IMR-90 (cell line): ENCODE results near the gene CST1. TPM values are rescaled to one million over a fixed set of nuclear protein-coding genes. Genes with fewer than 3 reads are reported as not detected.
"Not testable (repeated sequence)": the region's sequence is repeated elsewhere in the genome, so short reads cannot be mapped to it uniquely, and the experiment has no call there.

Experiments
- ATAC-seq: fragments of 200-7000 bp; cut with Tn5 transposase; 2 replicates; pipeline ENCODE4 v1.9.1; 2020; ENCODE audit warnings: low read depth, mild to moderate bottlenecking, moderate library complexity
- Bru-seq: library from RNA; stranded (reverse); fragments of 400-500 nt; gene quantifications from one replicate; lab custom pipeline; 2021; lab: Mats Ljungman, UMichigan
- BruChase-seq, 2 experiments: library from RNA; stranded (reverse); fragments of 400-500 nt; gene quantifications; one replicate each; lab custom pipeline; 2021; lab: Mats Ljungman, UMichigan
- BruUV-seq: library from RNA; stranded (reverse); fragments of 400-500 nt; replicated peaks from 2 replicates; lab custom pipeline; 2021; lab: Mats Ljungman, UMichigan
- CTCF ChIA-PET: fragments of 300-600 bp; formaldehyde crosslinking; extraction: SDS; loops from one replicate; lab custom pipeline; 2021; ENCODE audit warnings: antibody characterized with exemption; lab: Yijun Ruan, JAX
- POLR2A ChIA-PET: fragments of 300-600 bp; sonication (Branson Sonifier 250); formaldehyde crosslinking; loops from one replicate; lab custom pipeline; 2022; ENCODE audit warnings: antibody characterized with exemption; ENCODE audit not compliant: unreplicated experiment; lab: Charles Lee
- DNase-seq: peaks from one replicate; pipeline ENCODE4 v3.0.0; 2013
- H2AFZ ChIP-seq: replicated peaks from 2 replicates; pipeline ENCODE3; 2013; ENCODE audit warnings: low read length, mild to moderate bottlenecking; ENCODE audit not compliant: poor library complexity
- H2AK5ac ChIP-seq: 2 replicates; pipeline ENCODE4 v1.6.1; 2013; ENCODE audit warnings: low read depth, low read length, inconsistent platforms
- H2AK9ac ChIP-seq: replicated peaks from 2 replicates; pipeline ENCODE3; 2013; ENCODE audit warnings: mild to moderate bottlenecking, low read depth, low read length, moderate library complexity; ENCODE audit not compliant: poor library complexity
- H2BK120ac ChIP-seq: 2 replicates; pipeline ENCODE4 v1.6.1; 2013; ENCODE audit warnings: low read depth, low read length, inconsistent platforms
- H2BK15ac ChIP-seq: 3 replicates; pipeline ENCODE4 v1.6.1; 2013; ENCODE audit warnings: low read depth, low read length, inconsistent platforms
- H2BK20ac ChIP-seq: 2 replicates; pipeline ENCODE4 v1.6.1; 2013; ENCODE audit warnings: low read depth, mild to moderate bottlenecking, inconsistent platforms, low read length, moderate library complexity
- H2BK5ac ChIP-seq: 2 replicates; pipeline ENCODE4 v1.6.1; 2013; ENCODE audit warnings: mild to moderate bottlenecking, low read depth, low read length, inconsistent platforms; ENCODE audit not compliant: poor library complexity, severe bottlenecking
- H3K14ac ChIP-seq: replicated peaks from 2 replicates; pipeline ENCODE4 v1.6.1; 2013; ENCODE audit warnings: low read depth, low read length, inconsistent platforms
- H3K18ac ChIP-seq: 2 replicates; pipeline ENCODE4 v1.6.1; 2013; ENCODE audit warnings: low read depth, low read length, control low read depth
- H3K23ac ChIP-seq: 2 replicates; pipeline ENCODE4 v1.6.1; 2013; ENCODE audit warnings: low read depth, low read length, inconsistent platforms
- H3K27ac ChIP-seq: 2 replicates; pipeline ENCODE4 v1.5.1; 2013; ENCODE audit warnings: mild to moderate bottlenecking, control low read depth, low read length; ENCODE audit not compliant: insufficient read depth
- H3K27me3 ChIP-seq: 2 replicates; pipeline ENCODE4 v1.6.1; 2013; ENCODE audit warnings: low read length; ENCODE audit not compliant: control insufficient read depth, insufficient read depth
- H3K36me3 ChIP-seq: 2 replicates; pipeline ENCODE4 v1.6.1; 2013; ENCODE audit warnings: low read length, mixed read lengths; ENCODE audit not compliant: control insufficient read depth, insufficient read depth
- H3K4ac ChIP-seq: 2 replicates; pipeline ENCODE4 v1.6.1; 2013; ENCODE audit warnings: low read depth, low read length, inconsistent platforms
- H3K4me1 ChIP-seq: 2 replicates; pipeline ENCODE4 v1.6.1; 2013; ENCODE audit warnings: low read length, mixed read lengths; ENCODE audit not compliant: control insufficient read depth, insufficient read depth
- H3K4me2 ChIP-seq: 2 replicates; pipeline ENCODE4 v1.6.1; 2013; ENCODE audit warnings: low read depth, mild to moderate bottlenecking, control low read depth, low read length, moderate library complexity
- H3K4me3 ChIP-seq: 2 replicates; pipeline ENCODE4 v1.5.1; 2013; ENCODE audit warnings: low read depth, mild to moderate bottlenecking, control low read depth, low read length, moderate library complexity; ENCODE audit not compliant: insufficient read depth
- H3K56ac ChIP-seq: 2 replicates; pipeline ENCODE4 v1.6.1; 2013; ENCODE audit warnings: low read length, inconsistent platforms; ENCODE audit not compliant: insufficient read depth; ENCODE audit errors: extremely low read depth
- H3K79me1 ChIP-seq, 2 experiments: 2 replicates each; pipeline ENCODE4 v1.6.1; 2013; ENCODE audit warnings: low read length in 2 of 2, inconsistent platforms in 1 of 2, low read depth in 1 of 2
- H3K9ac ChIP-seq: 2 replicates; pipeline ENCODE4 v1.6.1; 2013; ENCODE audit warnings: low read depth, low read length, control low read depth
- H3K9me1 ChIP-seq: 2 replicates; pipeline ENCODE4 v1.6.1; 2013; ENCODE audit warnings: low read length, inconsistent platforms; ENCODE audit not compliant: insufficient read depth
- H3K9me3 ChIP-seq: 2 replicates; pipeline ENCODE4 v1.6.1; 2013; ENCODE audit warnings: low read length; ENCODE audit not compliant: control insufficient read depth, insufficient read depth
- H4K20me1 ChIP-seq: 2 replicates; pipeline ENCODE4 v1.6.1; 2013; ENCODE audit warnings: low read length, inconsistent platforms; ENCODE audit not compliant: insufficient read depth
- H4K5ac ChIP-seq: 2 replicates; pipeline ENCODE4 v1.6.1; 2013; ENCODE audit warnings: mild to moderate bottlenecking, low read depth, low read length, control low read depth
- H4K8ac ChIP-seq, 2 experiments: 2 replicates each; pipeline ENCODE4 v1.6.1; 2013; ENCODE audit warnings: low read depth in 2 of 2, low read length in 2 of 2, control low read depth in 1 of 2, inconsistent platforms in 1 of 2
- H4K91ac ChIP-seq: 2 replicates; pipeline ENCODE4 v1.6.1; 2013; ENCODE audit warnings: low read depth, low read length, inconsistent platforms; ENCODE audit not compliant: insufficient read depth
- WGBS, 2 experiments: methylation state at CpG; one replicate each; pipeline versions ENCODE4 v1.1.5 to v1.1.7; 2013; ENCODE audit warnings: missing lambda C conversion rate in 2 of 2; ENCODE audit not compliant: insufficient read length in 1 of 2; ENCODE audit errors: extremely low coverage in 2 of 2; 5-methylcytosine and 5-hydroxymethylcytosine counted together
- dilution Hi-C: fragments of 300-500 bp; cut with HindIII; formaldehyde crosslinking; loops from one replicate; pipeline ENCODE4 v1.14.3; 2018; ENCODE audit warnings: low sequenced_read_pairs; ENCODE audit not compliant: unreplicated experiment
- in situ Hi-C: fragments of 300-500 bp; cut with MboI; formaldehyde crosslinking; loops from 3 replicates; pipeline ENCODE4 v1.14.3; 2019; ENCODE audit warnings: low sequenced_read_pairs, inconsistent platforms, mixed read lengths
- intact Hi-C: fragments of 100-400 bp; cut with micrococcal nuclease; formaldehyde crosslinking; loops from 2 replicates; pipeline ENCODE4 v1.10.0; 2022
- long read RNA-seq: library from polyadenylated mRNA; unstranded; transcript quantifications from one replicate; pipeline ENCODE4 v2.0.0, GENCODE V29; 2021; ENCODE audit not compliant: unreplicated experiment
- polyA plus RNA-seq, 3 experiments: library from polyadenylated mRNA; depleted of rRNA; stranded (reverse); fragments of >200 nt; gene quantifications; 2 replicates each; pipeline ENCODE4 v1.2.3, GENCODE V29; 2012; ENCODE audit warnings: low replicate concordance in 1 of 3
- total RNA-seq: library from RNA; depleted of rRNA; stranded (reverse); fragments of >200 nt; gene quantifications from 2 replicates; pipeline ENCODE4 v1.2.3, GENCODE V29; 2012; rRNA removed

The CST1 gene, protein sequence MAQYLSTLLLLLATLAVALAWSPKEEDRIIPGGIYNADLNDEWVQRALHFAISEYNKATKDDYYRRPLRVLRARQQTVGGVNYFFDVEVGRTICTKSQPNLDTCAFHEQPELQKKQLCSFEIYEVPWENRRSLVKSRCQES
- total RNA-seq (not detected in 2 replicates), polyA plus RNA-seq (2012; rRNA removed) (not detected in 2 replicates), Bru-seq, nascent RNA (not detected), BruChase-seq, experiment 1, labeled RNA remaining after a 6-hour chase (not detected), BruChase-seq, experiment 2, labeled RNA remaining after a 2-hour chase (not detected)
- polyA plus RNA-seq (2012; cell fraction: cytosol; rRNA removed) = 0.07 TPM in 1 of 2 replicates, not detected in the other
- polyA plus RNA-seq (2012; cell fraction: nucleus; rRNA removed; ENCODE audit: low replicate concordance) = not detected in 2 replicates
- long read RNA-seq = 0 reads

DNA sequence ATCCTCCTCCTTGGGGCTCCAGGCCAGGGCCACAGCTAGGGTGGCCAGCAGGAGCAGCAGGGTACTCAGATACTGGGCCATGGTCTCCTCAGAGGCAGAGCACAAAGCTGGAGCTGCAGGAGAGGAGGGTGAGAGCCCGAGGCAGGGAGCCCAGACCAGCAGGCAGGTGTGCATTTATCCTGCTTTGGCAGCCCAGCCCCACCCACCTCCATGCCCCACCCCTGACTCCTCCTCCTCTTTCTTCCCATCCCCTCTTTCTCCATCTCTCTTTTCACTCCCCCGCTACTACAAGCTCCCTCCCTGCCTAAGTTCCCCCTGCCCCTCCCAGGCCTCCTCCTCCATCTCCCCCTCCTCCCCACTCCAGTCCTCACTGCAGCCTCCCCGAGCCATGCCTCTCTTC lies at the start of gene CST1:
Gene CST1, minus strand, starts transcription at position 150 of the 400 bp plus-strand sequence. Its CDS starts 69 bp downstream, at position 81.
- H4K91ac ChIP-seq, H3K79me1 ChIP-seq, H4K8ac ChIP-seq, POLR2A ChIA-PET, in situ Hi-C loops, H2AK9ac ChIP-seq, H2AFZ ChIP-seq, H2BK15ac ChIP-seq, CTCF ChIA-PET, DNase-seq, intact Hi-C loops, BruUV-seq, H3K27ac ChIP-seq, H3K18ac ChIP-seq, H3K4ac ChIP-seq, H2BK20ac ChIP-seq, H3K9ac ChIP-seq, H4K5ac ChIP-seq, H2AK5ac ChIP-seq, H3K4me2 ChIP-seq, dilution Hi-C loops, H3K56ac ChIP-seq, H2BK120ac ChIP-seq, H3K9me1 ChIP-seq, H2BK5ac ChIP-seq, ATAC-seq, H3K4me1 ChIP-seq, H4K20me1 ChIP-seq, H3K36me3 ChIP-seq, H3K9me3 ChIP-seq, H3K14ac ChIP-seq, H3K23ac ChIP-seq, H3K4me3 ChIP-seq, H3K27me3 ChIP-seq: not testable (repeated sequence)
- 80% methylated on average over 1 of the region's 3 CpGs; no CpG with 5 or more reads in 1 of the 2 experiments for WGBS, 2 experiments
